HepG2 (cell line): ENCODE results near the gene PPP6R2. TPM values are rescaled to one million over a fixed set of nuclear protein-coding genes. Genes with fewer than 3 reads are reported as not detected.

Experiments
- ATAC-seq: fragments of 200-7000 bp; cut with Tn5 transposase; 3 replicates; pipeline ENCODE4 v1.9.1; 2020; ENCODE audit warnings: mild to moderate bottlenecking, moderate library complexity
- BruUV-seq: library from RNA; stranded (reverse); fragments of 400-500 nt; replicated peaks from 2 replicates; lab custom pipeline; 2021; lab: Mats Ljungman, UMichigan
- CTCF ChIA-PET: fragments of 300-600 bp; formaldehyde crosslinking; extraction: SDS; loops from one replicate; lab custom pipeline; 2021; ENCODE audit warnings: low total read pairs, inconsistent platforms, low intra/inter-chr PET ratio; lab: Yijun Ruan, JAX
- POLR2A ChIA-PET: fragments of 350-600 bp; sonication (Branson Sonifier 250); formaldehyde crosslinking; loops from one replicate; lab custom pipeline; 2020; ENCODE audit warnings: antibody characterized with exemption, inconsistent platforms; lab: Yijun Ruan, JAX
- DNase-seq: peaks from one replicate; pipeline ENCODE4 v3.0.0-alpha.2; 2015; ENCODE audit warnings: low spot score
- FAIRE-seq: peaks from 3 replicates; lab custom pipeline; 2011; peaks lifted over from hg19 to GRCh38; lab: Jason Lieb, UNC
- H2AFZ ChIP-seq: one replicate; pipeline ENCODE4 v1.6.1; 2011; ENCODE audit warnings: low read length, inconsistent platforms
- H3K27ac ChIP-seq: fragments of 300-600 bp; 3 replicates; pipeline ENCODE4 v1.8.0; 2011; ENCODE audit warnings: mixed run types, mild to moderate bottlenecking, mixed read lengths, low read length, inconsistent platforms; ENCODE audit not compliant: insufficient read depth; ENCODE audit errors: extremely low read length
- H3K27me3 ChIP-seq, 2 experiments: fragments of 200-600 bp in 1 of 2; 2 replicates in 1 of 2; 3 replicates in 1 of 2; pipeline versions ENCODE4 v1.6.0 to v1.8.0; 2011; ENCODE audit warnings: low read length in 2 of 2, mild to moderate bottlenecking in 2 of 2, moderate library complexity in 2 of 2, inconsistent platforms in 1 of 2; ENCODE audit not compliant: insufficient read depth in 2 of 2, control insufficient read depth in 1 of 2
- H3K36me3 ChIP-seq, 2 experiments: fragments of 200-600 bp in 1 of 2; replicated peaks in 1 of 2; 2 replicates in 1 of 2; 3 replicates in 1 of 2; pipeline versions ENCODE4 v1.5.1 to v1.8.0; 2011; ENCODE audit warnings: low read length in 2 of 2, inconsistent platforms in 1 of 2; ENCODE audit not compliant: insufficient read depth in 2 of 2, control insufficient read depth in 1 of 2
- H3K4me1 ChIP-seq: 2 replicates; pipeline ENCODE4 v1.5.1; 2012; ENCODE audit warnings: low read length, inconsistent platforms; ENCODE audit not compliant: insufficient read depth
- H3K4me2 ChIP-seq: 2 replicates; pipeline ENCODE4 v1.6.0; 2011; ENCODE audit warnings: low read depth, low read length, inconsistent platforms
- H3K4me3 ChIP-seq, 3 experiments: fragments of 200-600 bp in 1 of 3; sonication (generic), shearing (Covaris generic) in 1 of 3; replicated peaks in 1 of 3; 2 replicates each; pipeline ENCODE4 v1.5.1; 2011 to 2016; ENCODE audit warnings: low read length in 3 of 3, inconsistent platforms in 2 of 3, low read depth in 2 of 3, mild to moderate bottlenecking in 2 of 3, control low read depth in 1 of 3, mixed read lengths in 1 of 3; ENCODE audit not compliant: insufficient read depth in 1 of 3
- H3K79me2 ChIP-seq: one replicate; pipeline ENCODE4 v1.6.1; 2011; ENCODE audit warnings: low read length, inconsistent platforms; ENCODE audit not compliant: insufficient read depth
- H3K9ac ChIP-seq: 2 replicates; pipeline ENCODE4 v1.6.0; 2011; ENCODE audit warnings: mild to moderate bottlenecking, low read depth, low read length, inconsistent platforms; ENCODE audit not compliant: insufficient read depth
- H3K9me3 ChIP-seq: 2 replicates; pipeline ENCODE4 v1.5.1; 2012; ENCODE audit warnings: mild to moderate bottlenecking, low read length
- H4K20me1 ChIP-seq: 2 replicates; pipeline ENCODE4 v1.6.0; 2011; ENCODE audit warnings: inconsistent platforms, mild to moderate bottlenecking, low read length, moderate library complexity; ENCODE audit not compliant: insufficient read depth
- AGO2 ChIP-seq: fragments of 200-400 bp; formaldehyde crosslinking; optimal IDR thresholded peaks from 2 replicates; pipeline ENCODE3; 2017; ENCODE audit warnings: mild to moderate bottlenecking, low read depth, low read length, moderate library complexity
- FOXK2 ChIP-seq: fragments of 450-650 bp; IDR thresholded peaks from 2 replicates; pipeline ENCODE4 v1.6.1; 2016
- HNRNPL ChIP-seq: fragments of 200-400 bp; formaldehyde crosslinking; IDR thresholded peaks from 2 replicates; pipeline ENCODE4 v1.6.1; 2017; ENCODE audit warnings: mild to moderate bottlenecking, low read depth, low read length
- NFRKB ChIP-seq: fragments of 450-650 bp; IDR thresholded peaks from 2 replicates; pipeline ENCODE4 v1.6.1; 2017
- RBFOX2 ChIP-seq: fragments of 200-400 bp; formaldehyde crosslinking; IDR thresholded peaks from 2 replicates; pipeline ENCODE4 v1.6.1; 2017; ENCODE audit warnings: low read depth, mild to moderate bottlenecking, low read length
- SRSF1 ChIP-seq: fragments of 200-400 bp; formaldehyde crosslinking; optimal IDR thresholded peaks from 2 replicates; pipeline ENCODE3; 2017; ENCODE audit warnings: mild to moderate bottlenecking, low read depth, low read length, moderate library complexity
- WGBS: methylation state at CpG from one replicate; pipeline ENCODE4 v1.1.6; 2017; ENCODE audit warnings: low lambda C conversion rate; 5-methylcytosine and 5-hydroxymethylcytosine counted together
- in situ Hi-C: cut with HindIII; loops from 2 replicates; pipeline ENCODE4 v1.10.0; 2017; ENCODE audit warnings: low pct_unique_long_range_greater_than_20kb; ENCODE audit not compliant: extremely low pct_ligation_motif_present
- intact Hi-C: fragments of 100-400 bp; cut with micrococcal nuclease; formaldehyde crosslinking; loops from one replicate; pipeline ENCODE4 v1.10.0; 2022; ENCODE audit not compliant: unreplicated experiment
- polyA plus RNA-seq, 8 experiments: library from polyadenylated mRNA; depleted of rRNA in 3 of 8; stranded (reverse) in 7 of 8; unstranded in 1 of 8; fragments of >200 nt; fragmentation: Illumina TruSeq in 4 of 8; extraction: Trizol in 4 of 8; gene quantifications; 2 replicates each; pipeline versions ENCODE4 v1.2.1 to v1.2.3, GENCODE V29; 2011 to 2016; ENCODE audit warnings: low read depth in 4 of 8, missing spikeins in 1 of 8, mixed read lengths in 1 of 8; ENCODE audit not compliant: insufficient read depth in 1 of 8
- total RNA-seq, 5 experiments: library from RNA; depleted of rRNA; stranded (reverse); fragments of >200 nt; fragmentation: Illumina TruSeq; extraction: Trizol; gene quantifications; 2 replicates each; pipeline ENCODE4 v1.2.3, GENCODE V29; 2016; ENCODE audit warnings: low read depth in 1 of 5
- TF ChIP-seq, protein P1 (sequence below): sonication (generic); formaldehyde crosslinking; IDR thresholded peaks from 2 replicates; pipeline ENCODE4 v1.9.0; 2022; ENCODE audit warnings: low read depth, missing genetic modification reagents
- TF ChIP-seq, protein P2 (sequence below): sonication (generic); formaldehyde crosslinking; IDR thresholded peaks from 2 replicates; pipeline ENCODE4 v1.9.0; 2021; ENCODE audit warnings: mild to moderate bottlenecking, missing genetic modification reagents

PPP6R2 gene
- total and polyA plus RNA-seq, 2 of the 13 experiments (the other 11 are each of a cell fraction or from before 2014, with no cell fraction given), result 55.0 to 102 TPM

- no peak for ATAC-seq
- H3K27me3 ChIP-seq, result no peaks in the 10 kb centered on the region
- no peak overlapping the region for H2AFZ ChIP-seq
- no TSS peak for BruUV-seq
- no peak for FAIRE-seq
- H3K27ac ChIP-seq, result no peak overlapping the region
- 0 out of 2 replicates have a peak, but pooled peaks have one; percentile 10 for TF ChIP-seq RBFOX2
- TF ChIP-seq NFRKB, result no peak
- TF ChIP-seq AGO2, result peak; percentile 0
- DNase-seq, result no peak
- in situ Hi-C loops, result no loop called here
- ChIA-PET CTCF (no interaction called here), POLR2A (interaction anchor here (1.0 to 6.7 kb wide), 2 partner anchors 9 to 14 kb away, joined by 3 to 126 read pairs; no protein-coding TSS in a partner anchor)
- H3K36me3 ChIP-seq, result peaks cover 0 to 2% of the 10 kb centered on the region in 2 experiments; a peak in 1 of 5 replicates
- 93% methylated on average over 5 of the region's 17 CpGs for WGBS
- peaks cover 79% of the 10 kb centered on the region for H3K79me2 ChIP-seq
- no peak overlapping the region for H3K4me2 ChIP-seq
- H3K4me1 ChIP-seq, result peaks cover 80% of the 10 kb centered on the region
- intact Hi-C loops, result no loop called here
- peaks cover 11% of the 10 kb centered on the region; the same call in 1 of the 2 replicates for H4K20me1 ChIP-seq
- no peaks in the 10 kb centered on the region for H3K9me3 ChIP-seq
- H3K9ac ChIP-seq, result no peak overlapping the region
- no peak overlapping the region for H3K4me3 ChIP-seq
Observed at GRCh38 chr22:50301581-50301991, 41.5 kb upstream of the PPP6R2 start.

DNA sequence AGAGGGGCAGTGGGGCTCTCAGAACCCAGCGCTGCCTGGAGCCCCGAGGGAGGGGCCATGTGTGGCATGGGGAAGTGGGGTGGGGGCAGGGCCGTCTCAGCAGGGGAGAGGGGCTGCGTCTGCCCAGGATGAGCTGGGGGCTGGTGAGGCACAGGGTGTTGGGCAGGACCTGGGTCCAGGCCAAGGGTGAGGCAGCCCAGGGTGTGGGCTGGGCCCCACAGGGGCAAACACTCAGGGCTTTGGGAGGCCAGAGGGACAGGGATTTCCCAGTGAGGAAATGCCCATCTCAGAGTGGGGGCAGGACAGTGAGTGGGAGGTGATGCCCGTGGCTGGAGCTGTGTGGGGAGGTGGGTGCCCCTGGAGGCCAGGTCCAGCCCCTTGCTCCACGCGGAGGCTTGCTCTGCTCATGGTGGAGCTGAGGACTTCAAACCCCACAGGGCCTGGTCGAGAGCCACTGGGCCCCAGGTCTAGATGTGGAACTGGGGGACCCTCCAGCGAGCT lies 41.0 kb upstream of the PPP6R2 start:
- DNase-seq (no peak), ATAC-seq (no peak), FAIRE-seq (no peak)
- H4K20me1 ChIP-seq, result peaks cover 7% of the 10 kb centered on the region; the same call in 1 of the 2 replicates
- ChIA-PET CTCF (no interaction called here), POLR2A (interaction anchor here (1.0 to 6.7 kb wide), 2 partner anchors 9 to 14 kb away, joined by 3 to 126 read pairs; no protein-coding TSS in a partner anchor)
- H3K27me3 ChIP-seq, result no peaks in the 10 kb centered on the region
- H3K4me2 ChIP-seq, result no peak overlapping the region; the same call in 1 of the 2 replicates
- in situ Hi-C loops (no loop called here), intact Hi-C loops (no loop called here)
- no peak overlapping the region for H2AFZ ChIP-seq
- H3K79me2 ChIP-seq, result peaks cover 78% of the 10 kb centered on the region
- H3K9me3 ChIP-seq, result no peaks in the 10 kb centered on the region
- 52% methylated on average over 2 of the region's 9 CpGs for WGBS
- peaks cover 75% of the 10 kb centered on the region for H3K4me1 ChIP-seq
- no peak overlapping the region for H3K27ac ChIP-seq
- peaks cover 0 to 2% of the 10 kb centered on the region in 2 experiments; a peak in 1 of 5 replicates for H3K36me3 ChIP-seq
- H3K9ac ChIP-seq, result no peak overlapping the region
- BruUV-seq, result no TSS peak
- no peak overlapping the region for H3K4me3 ChIP-seq
- TF ChIP-seq HNRNPL, result 0 out of 2 replicates have a peak, but pooled peaks have one; percentile 48
- no peak for TF ChIP-seq FOXK2
- no peak for TF ChIP-seq SRSF1
- TF ChIP-seq, protein P1, sequence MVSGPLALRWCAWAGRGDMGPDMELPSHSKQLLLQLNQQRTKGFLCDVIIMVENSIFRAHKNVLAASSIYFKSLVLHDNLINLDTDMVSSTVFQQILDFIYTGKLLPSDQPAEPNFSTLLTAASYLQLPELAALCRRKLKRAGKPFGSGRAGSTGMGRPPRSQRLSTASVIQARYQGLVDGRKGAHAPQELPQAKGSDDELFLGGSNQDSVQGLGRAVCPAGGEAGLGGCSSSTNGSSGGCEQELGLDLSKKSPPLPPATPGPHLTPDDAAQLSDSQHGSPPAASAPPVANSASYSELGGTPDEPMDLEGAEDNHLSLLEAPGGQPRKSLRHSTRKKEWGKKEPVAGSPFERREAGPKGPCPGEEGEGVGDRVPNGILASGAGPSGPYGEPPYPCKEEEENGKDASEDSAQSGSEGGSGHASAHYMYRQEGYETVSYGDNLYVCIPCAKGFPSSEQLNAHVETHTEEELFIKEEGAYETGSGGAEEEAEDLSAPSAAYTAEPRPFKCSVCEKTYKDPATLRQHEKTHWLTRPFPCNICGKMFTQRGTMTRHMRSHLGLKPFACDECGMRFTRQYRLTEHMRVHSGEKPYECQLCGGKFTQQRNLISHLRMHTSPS (CRISPR knock-in tag), result peak; percentile 40; the same call in 1 of the 2 replicates
- TF ChIP-seq, protein P2, sequence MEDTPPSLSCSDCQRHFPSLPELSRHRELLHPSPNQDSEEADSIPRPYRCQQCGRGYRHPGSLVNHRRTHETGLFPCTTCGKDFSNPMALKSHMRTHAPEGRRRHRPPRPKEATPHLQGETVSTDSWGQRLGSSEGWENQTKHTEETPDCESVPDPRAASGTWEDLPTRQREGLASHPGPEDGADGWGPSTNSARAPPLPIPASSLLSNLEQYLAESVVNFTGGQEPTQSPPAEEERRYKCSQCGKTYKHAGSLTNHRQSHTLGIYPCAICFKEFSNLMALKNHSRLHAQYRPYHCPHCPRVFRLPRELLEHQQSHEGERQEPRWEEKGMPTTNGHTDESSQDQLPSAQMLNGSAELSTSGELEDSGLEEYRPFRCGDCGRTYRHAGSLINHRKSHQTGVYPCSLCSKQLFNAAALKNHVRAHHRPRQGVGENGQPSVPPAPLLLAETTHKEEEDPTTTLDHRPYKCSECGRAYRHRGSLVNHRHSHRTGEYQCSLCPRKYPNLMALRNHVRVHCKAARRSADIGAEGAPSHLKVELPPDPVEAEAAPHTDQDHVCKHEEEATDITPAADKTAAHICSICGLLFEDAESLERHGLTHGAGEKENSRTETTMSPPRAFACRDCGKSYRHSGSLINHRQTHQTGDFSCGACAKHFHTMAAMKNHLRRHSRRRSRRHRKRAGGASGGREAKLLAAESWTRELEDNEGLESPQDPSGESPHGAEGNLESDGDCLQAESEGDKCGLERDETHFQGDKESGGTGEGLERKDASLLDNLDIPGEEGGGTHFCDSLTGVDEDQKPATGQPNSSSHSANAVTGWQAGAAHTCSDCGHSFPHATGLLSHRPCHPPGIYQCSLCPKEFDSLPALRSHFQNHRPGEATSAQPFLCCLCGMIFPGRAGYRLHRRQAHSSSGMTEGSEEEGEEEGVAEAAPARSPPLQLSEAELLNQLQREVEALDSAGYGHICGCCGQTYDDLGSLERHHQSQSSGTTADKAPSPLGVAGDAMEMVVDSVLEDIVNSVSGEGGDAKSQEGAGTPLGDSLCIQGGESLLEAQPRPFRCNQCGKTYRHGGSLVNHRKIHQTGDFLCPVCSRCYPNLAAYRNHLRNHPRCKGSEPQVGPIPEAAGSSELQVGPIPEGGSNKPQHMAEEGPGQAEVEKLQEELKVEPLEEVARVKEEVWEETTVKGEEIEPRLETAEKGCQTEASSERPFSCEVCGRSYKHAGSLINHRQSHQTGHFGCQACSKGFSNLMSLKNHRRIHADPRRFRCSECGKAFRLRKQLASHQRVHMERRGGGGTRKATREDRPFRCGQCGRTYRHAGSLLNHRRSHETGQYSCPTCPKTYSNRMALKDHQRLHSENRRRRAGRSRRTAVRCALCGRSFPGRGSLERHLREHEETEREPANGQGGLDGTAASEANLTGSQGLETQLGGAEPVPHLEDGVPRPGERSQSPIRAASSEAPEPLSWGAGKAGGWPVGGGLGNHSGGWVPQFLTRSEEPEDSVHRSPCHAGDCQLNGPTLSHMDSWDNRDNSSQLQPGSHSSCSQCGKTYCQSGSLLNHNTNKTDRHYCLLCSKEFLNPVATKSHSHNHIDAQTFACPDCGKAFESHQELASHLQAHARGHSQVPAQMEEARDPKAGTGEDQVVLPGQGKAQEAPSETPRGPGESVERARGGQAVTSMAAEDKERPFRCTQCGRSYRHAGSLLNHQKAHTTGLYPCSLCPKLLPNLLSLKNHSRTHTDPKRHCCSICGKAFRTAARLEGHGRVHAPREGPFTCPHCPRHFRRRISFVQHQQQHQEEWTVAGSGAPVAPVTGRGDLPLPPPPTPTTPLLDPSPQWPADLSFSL (CRISPR knock-in tag), result 0 out of 2 replicates have a peak, but pooled peaks have one; percentile 13
